DMS153 (cell line): ENCODE results near the gene RFC4.

ENCODE experiments used
- DNase-seq: peaks from one replicate; lab custom pipeline; 2025; lab: John Stamatoyannopoulos, UW

Gene RFC4

DNA sequence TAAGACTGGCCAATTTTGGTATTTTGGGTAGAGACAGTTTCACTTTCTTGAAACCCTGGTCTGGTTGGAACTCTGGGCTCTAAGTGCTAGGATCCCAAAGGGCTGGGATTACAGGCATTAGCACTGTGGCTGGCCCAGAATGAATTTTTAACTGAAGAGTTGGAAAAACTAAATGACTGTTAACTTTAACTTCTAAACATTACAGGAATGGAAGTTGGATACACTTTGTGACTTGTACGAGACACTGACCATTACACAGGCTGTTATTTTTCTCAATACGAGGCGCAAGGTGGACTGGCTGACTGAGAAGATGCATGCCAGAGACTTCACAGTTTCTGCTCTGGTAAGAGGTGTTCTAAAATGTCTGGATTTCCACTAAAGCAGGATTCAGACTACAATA lies 19.4 kb downstream of the RFC4 start:
- no peak for DNase-seq

DNA sequence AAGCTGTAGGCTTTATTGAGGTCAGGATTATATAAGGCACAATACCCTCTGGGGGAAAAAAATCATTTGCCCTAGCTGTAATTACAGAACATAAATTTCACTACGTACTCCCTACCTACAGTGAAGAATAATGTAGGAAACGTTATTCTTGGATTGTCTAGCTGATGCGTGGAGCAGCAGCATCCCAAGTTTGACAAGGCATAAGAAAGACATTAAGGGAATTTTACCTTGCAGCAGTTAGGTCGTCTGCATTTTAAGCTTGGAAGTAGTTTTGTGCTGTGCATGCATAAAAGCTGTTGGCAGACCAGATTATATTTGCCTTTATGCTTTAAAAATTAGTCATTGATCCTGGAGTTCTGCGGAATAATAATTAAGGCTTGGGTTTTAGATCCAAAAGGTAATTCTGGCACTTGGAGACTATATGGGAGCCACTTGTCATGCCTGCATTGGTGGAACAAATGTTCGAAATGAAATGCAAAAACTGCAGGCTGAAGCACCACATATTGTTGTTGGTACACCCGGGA lies 20.7 kb downstream of the RFC4 start:
- DNase-seq, result no peak

DNA sequence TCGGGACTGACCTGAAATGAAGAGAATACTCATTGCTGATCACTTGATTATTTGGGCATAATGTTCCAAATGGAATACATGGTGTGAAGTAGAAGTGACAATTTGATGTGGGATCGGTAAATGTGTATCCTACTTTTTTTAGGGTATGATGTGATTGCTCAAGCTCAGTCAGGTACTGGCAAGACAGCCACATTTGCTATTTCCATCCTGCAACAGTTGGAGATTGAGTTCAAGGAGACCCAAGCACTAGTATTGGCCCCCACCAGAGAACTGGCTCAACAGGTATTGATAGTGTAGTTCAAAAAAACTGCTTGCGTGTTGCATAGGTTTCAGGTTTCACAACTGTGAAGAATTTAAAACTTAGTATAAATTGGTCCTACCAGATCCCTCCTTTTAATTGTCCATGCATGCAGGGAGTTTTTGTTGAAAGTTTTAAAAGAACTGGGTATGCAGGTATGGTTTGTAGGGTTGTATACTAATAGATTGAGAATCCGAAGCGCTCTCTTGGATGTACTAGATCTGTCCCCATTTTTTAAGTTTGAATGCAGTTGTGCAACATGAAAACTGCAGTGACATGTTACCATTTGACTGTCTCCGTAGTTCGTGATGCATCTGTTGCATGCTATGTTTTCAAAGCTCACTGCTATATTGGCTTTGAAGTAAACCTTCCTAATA lies 21.3 kb downstream of the RFC4 start:
- no peak for DNase-seq

DNA sequence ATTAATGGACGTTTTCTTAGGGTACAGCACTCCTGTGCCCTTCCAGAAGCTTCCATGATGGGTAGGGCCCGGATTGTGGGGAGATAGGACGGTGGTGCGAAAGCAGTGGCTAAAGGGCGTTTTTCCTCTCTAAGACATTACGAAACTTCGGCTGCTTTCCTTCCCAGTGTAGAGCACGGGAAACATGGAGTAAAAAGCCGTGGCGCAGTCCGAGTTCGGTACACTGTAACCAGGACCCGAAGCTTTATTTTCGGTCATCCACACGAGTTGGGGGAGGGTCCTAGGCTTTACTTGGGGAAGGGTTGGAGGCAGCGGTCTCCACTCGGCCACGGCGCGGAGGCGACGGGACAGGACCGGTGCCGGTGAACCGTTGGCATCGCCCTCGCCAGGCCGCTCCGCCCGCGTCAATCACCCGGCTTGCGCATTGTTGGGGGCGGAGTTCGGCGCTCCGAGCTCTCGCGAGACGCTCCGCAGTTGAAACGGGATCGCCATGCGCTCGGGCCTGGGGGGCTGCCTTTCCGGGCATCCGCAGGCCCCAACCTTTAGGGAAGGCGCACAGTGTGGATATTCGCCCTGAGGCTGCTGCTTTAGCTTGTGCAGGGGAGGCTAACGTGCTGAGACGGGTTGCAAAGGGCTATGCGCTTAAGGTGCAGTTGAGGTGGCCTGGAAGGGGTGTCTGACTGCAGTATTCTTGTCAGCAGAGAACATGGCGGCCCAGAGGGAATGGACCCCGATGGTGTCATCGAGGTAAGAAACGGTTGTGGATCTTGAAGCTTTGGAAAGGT lies 22.4 kb downstream of the RFC4 start:
- DNase-seq, result no peak

DNA sequence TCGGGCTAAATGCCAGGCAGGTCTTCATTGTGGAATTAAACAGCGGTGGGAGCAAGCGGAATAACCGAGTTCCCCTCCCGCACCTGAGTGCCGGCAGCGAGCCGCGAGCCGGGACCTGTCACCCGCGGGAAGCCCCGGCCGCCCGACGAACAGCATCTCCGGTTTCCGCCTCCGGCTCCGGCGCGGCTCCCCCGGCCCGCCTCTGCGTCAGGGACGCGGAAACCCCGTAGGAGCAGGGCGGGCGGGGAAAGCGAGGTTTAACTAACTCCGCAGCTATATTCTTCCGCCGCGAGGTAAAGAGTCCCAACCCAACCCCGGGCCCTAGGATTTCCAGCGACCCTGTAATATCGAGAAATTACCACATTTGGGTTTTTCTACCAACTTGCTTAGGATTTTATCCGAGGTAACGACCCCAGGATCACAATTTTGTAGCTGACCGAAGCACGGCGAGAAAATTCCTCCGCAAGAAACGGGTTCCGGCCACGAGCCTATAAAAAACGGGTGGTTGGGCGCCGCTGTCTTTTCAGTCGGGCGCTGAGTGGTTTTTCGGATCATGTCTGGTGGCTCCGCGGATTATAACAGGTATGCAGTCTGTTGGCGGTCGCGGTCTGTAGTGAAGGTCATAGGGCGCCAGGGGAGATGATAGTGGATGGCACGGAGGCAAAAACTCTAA lies 23.1 kb downstream of the RFC4 start, which contains the start of gene EIF4A2:
Gene EIF4A2 (plus strand): TSS at position 520 of the 673 bp plus-strand sequence. CDS start 34 bp downstream, at position 554.
- peak; percentile 68 for DNase-seq

DNA sequence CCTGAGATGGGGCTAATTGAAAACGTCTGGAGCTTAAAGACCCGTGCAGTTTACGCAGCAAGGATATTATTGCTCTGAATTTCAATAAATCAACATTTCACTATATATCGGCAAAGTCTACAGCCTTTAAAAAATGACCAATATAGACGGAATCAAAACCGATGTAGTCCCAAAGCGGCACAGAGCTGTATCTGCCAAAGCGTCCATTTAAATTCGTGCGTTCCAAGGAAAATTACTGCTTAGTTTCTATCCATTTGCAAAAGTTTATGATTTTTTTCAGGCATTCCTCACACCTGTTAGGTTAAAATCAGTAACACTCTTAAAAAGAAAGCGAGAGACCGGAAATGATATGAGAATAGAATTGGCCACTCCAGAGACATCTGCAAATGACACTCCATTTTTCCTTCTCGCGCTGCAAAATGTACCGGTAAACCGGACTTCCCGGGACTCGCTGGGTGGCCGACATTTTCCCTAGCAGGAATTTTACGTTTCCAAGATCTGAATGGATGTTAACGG lies 23.7 kb downstream of the RFC4 start:
- DNase-seq, result no peak

DNA sequence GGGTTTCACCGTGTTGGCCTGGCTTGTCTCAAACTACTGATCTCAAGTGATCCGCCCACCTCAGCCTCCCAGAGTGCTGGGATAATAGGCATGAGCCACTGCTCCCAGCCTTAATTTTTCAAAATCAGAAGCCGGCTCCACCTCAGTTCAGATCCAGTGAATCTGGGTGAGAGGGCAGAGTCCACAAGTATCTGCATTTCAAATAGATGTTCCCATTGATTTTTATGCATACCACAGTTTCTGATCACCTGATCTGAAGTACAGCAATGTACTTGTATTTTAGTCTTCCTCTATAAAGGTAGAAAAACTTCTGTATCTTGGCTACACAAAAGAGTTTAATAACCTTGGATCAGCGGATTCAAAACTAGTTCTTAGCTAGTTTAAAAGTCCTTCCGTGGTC lies 27.1 kb downstream of the RFC4 start:
- no peak for DNase-seq

DNA sequence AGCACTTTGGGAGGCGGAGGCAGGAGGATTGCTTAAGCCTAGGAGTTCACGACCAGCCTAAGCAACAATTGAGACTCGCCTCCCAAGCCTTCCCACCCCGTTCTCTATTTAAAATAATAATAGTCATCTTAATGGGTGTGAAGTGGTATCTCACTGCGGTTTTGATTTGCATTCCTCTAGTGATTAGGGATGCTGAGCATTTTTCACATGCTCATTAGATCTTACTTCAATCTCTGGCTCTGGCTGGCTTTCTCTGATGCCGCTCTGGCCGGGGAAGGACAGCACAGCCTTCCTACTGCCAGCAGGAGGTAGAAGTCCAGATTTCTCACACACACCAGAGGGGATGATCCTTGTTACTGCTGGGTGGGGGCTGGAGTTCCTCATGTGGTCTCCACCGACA lies 30.3 kb downstream of the RFC4 start:
- no peak for DNase-seq

DNA sequence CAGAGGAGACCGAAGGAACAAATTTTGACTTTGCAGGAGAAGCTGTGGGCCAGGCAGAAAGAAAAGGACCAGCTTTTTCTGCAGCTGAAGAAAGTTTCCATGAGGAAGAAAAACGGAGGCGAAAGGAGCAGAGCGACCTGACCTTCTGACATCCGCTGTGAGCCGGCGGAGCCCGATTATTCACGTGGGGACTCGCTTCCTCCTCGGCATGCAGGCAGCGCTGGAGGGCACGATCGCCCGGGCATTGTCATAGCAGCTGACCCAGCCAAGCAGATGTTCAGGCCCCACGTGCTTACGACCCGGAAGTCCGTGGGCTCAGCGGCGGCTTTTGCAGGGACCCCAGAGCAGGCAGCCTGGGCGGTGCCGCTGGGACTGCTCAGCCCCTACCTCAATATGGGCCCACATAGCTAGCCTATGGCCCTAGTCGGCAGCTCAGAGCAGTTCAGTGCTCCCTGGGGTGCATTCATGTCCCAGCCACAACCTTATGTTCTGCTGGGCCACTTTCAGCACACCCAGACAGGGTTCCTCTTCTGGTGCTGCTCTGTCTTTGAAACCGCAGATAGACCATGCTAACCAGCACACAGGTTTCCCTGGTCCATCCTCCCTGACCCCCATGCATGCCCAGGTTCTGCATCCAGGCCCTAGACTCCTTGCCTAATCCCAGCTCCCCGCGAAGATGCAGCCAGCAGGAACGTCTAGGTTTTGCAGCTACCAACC lies 33.4 kb downstream of the RFC4 start:
- no peak for DNase-seq

DNA sequence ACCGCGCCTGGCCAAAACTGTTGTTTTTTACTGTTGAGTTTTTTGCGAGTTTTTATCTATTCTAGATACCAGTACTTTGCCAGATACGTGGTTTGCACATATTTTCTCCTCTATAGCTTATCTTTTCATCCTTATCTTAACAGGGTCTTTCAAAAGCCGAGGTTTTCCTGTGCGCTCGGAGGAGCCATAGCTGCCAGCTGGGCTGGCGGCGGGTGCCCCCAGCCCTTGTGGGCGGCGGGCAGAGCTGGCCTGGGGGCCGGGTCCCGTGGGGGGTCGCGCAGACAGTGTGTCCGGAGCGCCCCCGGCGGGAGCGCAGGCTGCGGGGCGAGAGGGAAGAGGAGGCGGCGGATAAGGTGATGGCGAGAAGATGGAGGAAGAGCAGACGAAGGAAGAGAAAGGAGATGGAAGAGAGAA lies 34.0 kb downstream of the RFC4 start:
- DNase-seq, result no peak

DNA sequence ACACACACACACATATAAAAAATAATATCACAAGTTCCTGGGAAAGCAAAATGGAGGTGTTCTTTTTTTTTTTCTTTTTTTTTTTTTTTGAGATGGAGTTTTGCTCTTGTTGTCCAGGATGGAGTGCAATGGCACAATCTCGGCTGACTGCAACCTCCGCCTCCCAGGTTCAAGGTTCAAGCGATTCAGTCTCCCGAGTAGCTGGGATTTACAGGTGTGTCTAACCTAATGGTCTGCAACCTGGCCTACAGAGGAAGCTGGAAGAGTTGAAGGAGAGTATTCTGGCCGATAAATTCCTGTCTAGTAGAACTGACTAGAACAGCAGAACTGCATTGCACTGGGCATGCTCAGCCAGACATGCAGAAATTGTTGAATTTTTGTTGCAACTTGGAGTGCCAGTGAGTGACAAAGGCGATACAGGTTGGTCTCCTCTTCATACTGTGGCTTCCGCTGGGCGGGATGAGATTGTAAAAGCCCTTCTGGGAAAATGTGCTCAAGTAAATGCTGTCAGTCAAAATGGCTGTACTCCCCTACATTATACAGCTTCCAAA lies 45.3 kb downstream of the RFC4 start:
- DNase-seq, result no peak

DNA sequence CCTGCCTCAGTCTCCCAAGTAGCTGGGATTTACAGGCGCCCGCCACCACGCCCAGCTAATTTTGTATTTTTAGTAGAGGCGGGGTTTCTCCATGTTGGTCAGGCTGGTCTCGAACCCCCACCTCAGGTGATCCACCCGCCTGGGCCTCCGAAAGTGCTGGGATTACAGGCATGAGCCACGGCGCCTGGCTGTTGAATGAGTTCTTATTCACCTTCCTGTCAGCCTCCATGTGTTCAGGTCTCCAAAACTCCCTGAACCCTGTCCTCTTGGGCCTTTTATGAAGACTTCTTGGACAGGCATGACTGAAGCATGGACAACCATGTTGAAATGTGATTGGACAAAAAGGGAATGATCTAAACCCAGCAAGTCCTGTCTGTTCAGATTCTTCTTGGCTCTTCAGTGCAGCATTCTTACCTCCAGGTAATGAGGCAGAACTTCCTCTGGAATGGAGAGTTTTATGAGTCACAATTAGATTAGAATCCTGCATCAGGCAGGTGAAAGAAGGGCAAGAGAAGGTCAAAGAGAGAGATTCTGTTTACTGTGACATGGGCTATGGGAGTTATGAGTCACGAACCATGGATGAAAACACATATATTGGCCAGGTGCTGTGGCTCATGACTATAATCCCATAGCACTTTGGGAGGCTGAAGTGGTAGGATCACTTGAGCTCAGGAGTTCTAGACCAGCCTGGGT lies 46.0 kb downstream of the RFC4 start:
- no peak for DNase-seq

DNA sequence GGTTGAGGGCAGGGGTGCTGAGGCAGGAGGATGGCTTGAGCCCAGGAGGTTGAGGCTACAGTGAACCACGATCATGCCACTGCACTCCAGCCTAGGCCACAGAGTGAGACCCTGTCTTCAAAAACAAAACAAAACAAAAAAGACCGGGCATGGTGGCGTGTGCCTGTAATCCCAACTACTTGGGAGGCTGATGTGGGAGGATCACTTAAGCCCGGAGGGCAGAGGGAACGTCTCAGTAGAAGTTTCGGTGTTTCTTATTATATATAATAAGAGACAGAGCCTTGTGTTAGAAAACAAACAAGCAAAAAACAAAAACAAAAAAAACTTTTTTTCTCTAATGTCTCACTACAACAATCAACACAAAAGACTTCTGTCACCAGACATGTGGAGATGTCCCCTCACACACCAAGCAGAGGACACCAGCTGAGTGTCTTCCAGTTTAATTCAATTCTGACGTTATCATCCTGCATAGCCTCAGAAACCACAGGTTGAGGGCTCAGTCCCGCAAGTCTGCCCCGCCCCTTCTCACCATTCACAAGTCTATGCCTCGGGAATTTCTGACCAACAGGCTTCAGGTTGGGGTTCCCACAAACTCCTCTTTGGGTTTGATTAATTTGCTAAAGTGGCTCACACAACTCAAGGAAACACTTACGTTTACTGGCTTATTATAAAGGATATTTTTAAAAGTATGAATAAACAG lies 46.9 kb downstream of the RFC4 start:
- DNase-seq, result no peak

DNA sequence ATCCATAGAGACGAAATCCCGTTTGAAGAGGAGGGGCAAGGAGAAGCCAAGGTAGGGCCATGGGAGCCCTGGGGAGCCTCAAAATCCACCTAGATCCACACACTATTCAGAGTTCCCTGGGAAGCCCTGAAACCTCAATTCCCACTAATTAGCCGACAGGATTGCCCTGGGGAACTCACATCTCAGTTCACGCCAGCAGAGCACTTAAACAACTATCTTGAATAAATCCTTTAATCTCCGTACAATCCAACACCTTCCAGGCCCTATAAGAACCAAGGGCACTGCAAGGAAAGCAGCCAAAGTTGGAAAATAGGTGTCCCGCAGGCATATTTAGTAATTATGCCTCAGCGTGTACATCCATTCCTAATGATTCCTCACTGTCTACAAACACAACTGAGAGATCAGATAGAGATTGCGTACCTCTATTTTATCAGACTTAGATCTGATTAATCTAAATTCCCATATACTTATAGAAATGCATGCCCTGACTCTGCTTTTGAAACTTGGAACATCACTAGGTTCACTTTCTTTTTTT lies 48.5 kb downstream of the RFC4 start:
- DNase-seq, result no peak

DNA sequence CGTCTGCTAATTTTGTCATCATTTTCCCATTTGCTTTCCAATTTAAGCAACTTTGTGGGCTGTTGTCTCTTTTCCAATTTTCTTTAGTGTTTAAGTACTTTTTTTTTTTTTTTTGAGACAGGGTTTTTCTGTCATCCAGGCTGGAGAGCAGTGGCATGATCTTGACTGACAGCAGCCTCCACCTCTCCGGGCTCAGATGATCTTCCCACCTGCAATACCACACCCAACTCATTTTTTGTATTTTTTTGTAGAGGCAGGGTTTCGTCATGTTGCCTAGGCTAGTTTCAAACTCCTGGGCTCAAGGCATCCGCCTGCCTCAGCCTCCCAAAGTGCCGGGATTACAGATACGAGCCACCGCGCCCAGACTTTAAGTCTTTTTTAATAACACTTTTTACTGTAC lies 49.1 kb downstream of the RFC4 start:
- no peak for DNase-seq

DNA sequence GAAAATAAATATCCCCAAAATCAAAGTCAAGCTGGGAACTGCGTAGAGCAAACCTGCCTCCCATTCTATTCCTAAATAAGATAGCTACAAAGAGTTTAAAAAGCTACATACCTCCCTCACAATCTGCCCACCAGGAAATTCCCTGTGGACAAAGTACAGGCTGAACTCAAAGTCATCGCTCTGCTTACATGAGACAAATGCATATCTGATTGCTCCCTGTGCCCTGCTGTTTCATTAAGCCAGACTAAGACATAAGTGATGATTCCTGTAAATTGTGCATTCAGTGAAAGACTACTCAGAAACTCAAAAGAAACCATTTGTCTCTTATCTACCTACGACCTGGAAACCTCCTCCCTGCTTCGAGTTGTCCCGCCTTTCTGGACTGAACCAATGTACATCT lies 51.4 kb downstream of the RFC4 start:
- no peak for DNase-seq

DNA sequence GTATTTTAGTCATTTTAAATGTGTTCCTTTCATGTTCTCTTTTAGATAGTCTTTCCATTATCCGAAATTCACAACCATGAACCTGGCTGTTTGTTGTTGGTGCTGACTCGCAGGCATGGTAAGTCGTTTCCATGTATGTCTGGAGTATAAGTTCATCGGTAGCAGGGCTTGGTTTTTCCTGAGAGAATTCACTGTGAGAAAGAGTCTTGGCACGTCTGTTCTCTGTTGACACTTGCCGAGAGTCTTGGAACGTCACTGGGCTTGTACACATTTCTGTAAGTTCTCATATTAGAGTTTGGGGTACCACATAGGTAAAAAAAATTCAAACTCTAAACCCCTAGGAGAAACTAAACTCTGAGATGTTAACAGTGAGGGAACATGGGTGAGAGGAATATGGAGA lies 52.3 kb downstream of the RFC4 start:
- DNase-seq, result no peak

DNA sequence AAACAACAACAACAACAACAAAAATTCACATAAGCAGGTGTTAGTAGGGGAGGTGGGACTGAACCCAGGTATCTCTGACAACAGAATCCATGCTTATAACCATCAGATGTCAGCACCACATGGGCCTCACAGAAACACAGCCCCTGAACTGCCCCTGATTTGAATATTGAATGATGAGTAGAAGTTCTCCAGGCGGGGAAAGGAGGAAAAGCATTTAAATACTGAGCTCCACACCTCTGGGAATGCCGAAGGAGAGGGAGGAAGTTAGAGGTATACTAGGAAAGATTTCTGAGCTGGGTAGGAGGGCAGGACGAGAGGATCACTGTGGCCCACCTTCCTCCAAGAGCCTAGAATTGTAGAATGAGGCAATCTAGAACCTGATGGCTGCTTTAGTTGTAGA lies 54.8 kb downstream of the RFC4 start:
- DNase-seq, result no peak

DNA sequence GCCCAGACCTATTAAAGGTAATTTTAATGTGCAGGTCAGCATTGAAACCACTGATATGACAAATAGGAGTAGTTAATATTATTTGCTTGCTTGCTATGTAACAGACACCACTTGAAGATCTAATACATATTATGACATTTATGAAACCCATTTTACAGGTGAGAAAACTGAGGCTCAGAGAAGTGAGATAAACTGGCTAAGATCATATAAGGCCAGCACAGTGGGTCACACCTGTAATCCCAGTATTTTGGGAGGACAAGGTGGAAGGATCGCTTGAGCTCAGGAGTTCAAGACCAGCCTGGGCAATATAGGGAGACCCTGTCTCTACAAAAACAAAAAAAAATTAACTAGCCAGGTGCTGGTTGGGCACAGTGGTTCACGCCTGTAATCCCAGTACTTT lies 56.0 kb downstream of the RFC4 start:
- DNase-seq, result no peak

DNA sequence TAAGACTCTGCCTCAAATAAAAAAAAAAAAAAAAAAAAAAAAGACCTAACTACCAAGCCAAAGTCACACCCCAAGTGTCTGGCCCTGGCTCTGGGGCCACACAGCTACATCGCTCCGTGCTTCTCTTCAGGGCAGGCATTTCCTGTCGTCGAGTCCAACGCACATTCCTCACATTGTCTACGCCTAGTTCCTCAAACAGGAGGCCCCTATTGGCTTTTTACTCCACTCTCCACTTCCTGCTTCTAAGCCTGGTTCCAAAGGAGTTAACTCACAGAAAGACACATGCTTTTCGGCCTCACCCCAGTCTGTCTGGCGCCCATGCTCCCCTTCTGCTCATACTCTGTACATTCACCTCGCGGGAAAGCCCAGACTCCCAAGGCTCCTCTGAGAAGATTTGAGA lies 60.3 kb downstream of the RFC4 start:
- peak; percentile 13 for DNase-seq
